GM19468 (cell line): ENCODE results near the gene CHMP4A.

Source experiments
- ATAC-seq: cut with Tn5 transposase; IDR thresholded peaks from one replicate; pipeline ENCODE4 v1.9.1; 2021; ENCODE audit warnings: mild to moderate bottlenecking, moderate library complexity, moderate number of reproducible peaks; ENCODE audit not compliant: unreplicated experiment; ENCODE audit errors: extremely low read depth

Gene CHMP4A

GRCh38 chr14:24182110-24182882 is 31.0 kb downstream of the CHMP4A start:
- no peak for ATAC-seq

GRCh38 chr14:24181371-24182077 is 31.8 kb downstream of the CHMP4A start:
- no peak for ATAC-seq

GRCh38 chr14:24179961-24180796 is 33.1 kb downstream of the CHMP4A start:
- no peak for ATAC-seq

GRCh38 chr14:24179294-24179960 is 33.9 kb downstream of the CHMP4A start:
- ATAC-seq: no peak

GRCh38 chr14:24178399-24179178 is 34.7 kb downstream of the CHMP4A start:
- ATAC-seq: no peak

- no peak for ATAC-seq
Observed at GRCh38 chr14:24177891-24178290, 35.4 kb downstream of the CHMP4A start.

GRCh38 chr14:24177041-24177825 is 36.1 kb downstream of the CHMP4A start:
- no peak for ATAC-seq

- ATAC-seq: no peak
Observed at GRCh38 chr14:24176599-24176998, 36.7 kb downstream of the CHMP4A start.

- ATAC-seq: no peak
Observed at GRCh38 chr14:24172871-24173281, 40.4 kb downstream of the CHMP4A start.

GRCh38 chr14:24172261-24172860 is 40.9 kb downstream of the CHMP4A start:
- ATAC-seq: no peak

- ATAC-seq: peak; percentile 69
Observed at GRCh38 chr14:24171422-24172260, 41.6 kb downstream of the CHMP4A start, which contains the start of gene REC8. REC8 (plus strand) TSS chr14:24172080; CDS start chr14:24172553, 473 bp downstream.

- no peak for ATAC-seq
Observed at GRCh38 chr14:24167469-24168114, 45.7 kb downstream of the CHMP4A start.

GRCh38 chr14:24165785-24166184 is 47.5 kb downstream of the CHMP4A start:
- no peak for ATAC-seq

GRCh38 chr14:24164518-24164991 is 48.7 kb downstream of the CHMP4A start:
- ATAC-seq: no peak

- ATAC-seq: no peak
Observed at GRCh38 chr14:24162093-24162492, 51.2 kb downstream of the CHMP4A start.
